ENCODE data around the gene RALGPS1. TPM values are rescaled to one million over a fixed set of nuclear protein-coding genes. Genes with fewer than 3 reads are reported as not detected.

Gene RALGPS1
- total RNA-seq, 6 donors from 2014 or later, result 12.3 to 52.4 (median 17.1) TPM

GRCh38 chr9:126875756-126876510, 38.6 kb upstream of the RALGPS1 start:
- no peak for ATAC-seq (ENCODE audit: low FRiP score in 2 of 2)
- peaks cover 5 to 19% (median 16%) of the 10 kb centered on the region in 4 donors for H3K36me3 ChIP-seq

DNA sequence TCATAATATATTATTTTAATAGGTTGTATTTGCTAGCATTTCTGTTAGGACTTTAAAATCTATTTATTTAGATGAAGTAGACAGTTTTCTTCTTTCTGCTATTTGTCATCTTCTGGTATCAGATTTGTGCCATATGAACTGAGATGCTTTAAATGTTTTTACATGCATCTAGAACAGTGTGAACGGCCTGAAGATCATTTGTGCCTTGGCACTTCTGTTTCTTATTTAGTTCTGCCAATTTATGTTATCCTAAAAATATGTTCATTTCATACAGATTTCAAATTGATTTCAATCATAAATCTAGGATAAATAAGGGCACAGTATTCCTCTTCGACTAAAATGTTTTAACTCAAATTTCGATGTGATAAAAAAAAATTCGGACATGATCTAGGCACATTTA, 38.1 kb upstream of the RALGPS1 start:
- no peaks in the 10 kb centered on the region for H3K27me3 ChIP-seq
- no peak for TF ChIP-seq EP300 (IDR thresholded peaks at IDR 0.05)
- TF ChIP-seq, protein P1, sequence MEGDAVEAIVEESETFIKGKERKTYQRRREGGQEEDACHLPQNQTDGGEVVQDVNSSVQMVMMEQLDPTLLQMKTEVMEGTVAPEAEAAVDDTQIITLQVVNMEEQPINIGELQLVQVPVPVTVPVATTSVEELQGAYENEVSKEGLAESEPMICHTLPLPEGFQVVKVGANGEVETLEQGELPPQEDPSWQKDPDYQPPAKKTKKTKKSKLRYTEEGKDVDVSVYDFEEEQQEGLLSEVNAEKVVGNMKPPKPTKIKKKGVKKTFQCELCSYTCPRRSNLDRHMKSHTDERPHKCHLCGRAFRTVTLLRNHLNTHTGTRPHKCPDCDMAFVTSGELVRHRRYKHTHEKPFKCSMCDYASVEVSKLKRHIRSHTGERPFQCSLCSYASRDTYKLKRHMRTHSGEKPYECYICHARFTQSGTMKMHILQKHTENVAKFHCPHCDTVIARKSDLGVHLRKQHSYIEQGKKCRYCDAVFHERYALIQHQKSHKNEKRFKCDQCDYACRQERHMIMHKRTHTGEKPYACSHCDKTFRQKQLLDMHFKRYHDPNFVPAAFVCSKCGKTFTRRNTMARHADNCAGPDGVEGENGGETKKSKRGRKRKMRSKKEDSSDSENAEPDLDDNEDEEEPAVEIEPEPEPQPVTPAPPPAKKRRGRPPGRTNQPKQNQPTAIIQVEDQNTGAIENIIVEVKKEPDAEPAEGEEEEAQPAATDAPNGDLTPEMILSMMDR (IDR thresholded peaks at IDR 0.05), result no peak
- TF ChIP-seq POLR2A (IDR thresholded peaks at IDR 0.05), result no peak
- TF ChIP-seq POLR2AphosphoS5 (IDR thresholded peaks at IDR 0.05), result no peak
- 83 to 87% methylated on average over 4 of the region's 4 CpGs for WGBS, 2 donors
- peaks cover 0 to 11% (median 1%) of the 10 kb centered on the region in 4 donors for H3K4me1 ChIP-seq
- no peak overlapping the region for H3K4me3 ChIP-seq
- H3K36me3 ChIP-seq, result peaks cover 5 to 25% (median 19%) of the 10 kb centered on the region in 4 donors
- DNase-seq (no peak), ATAC-seq (ENCODE audit: low FRiP score in 2 of 2) (no peak)
- H3K9me3 ChIP-seq, result no peaks in the 10 kb centered on the region
- no peak overlapping the region for H3K27ac ChIP-seq

More at GRCh38 chr9:126875756-126876510, 38.6 kb upstream of the RALGPS1 start:
- no peak for DNase-seq
- H3K27me3 ChIP-seq, result no peaks in the 10 kb centered on the region
- H3K27ac ChIP-seq, result no peak overlapping the region
- H3K4me1 ChIP-seq, result peaks cover 0 to 11% (median 1%) of the 10 kb centered on the region in 4 donors
- H3K4me3 ChIP-seq, result no peak overlapping the region
- TF ChIP-seq POLR2AphosphoS5 (IDR thresholded peaks at IDR 0.05) (no peak), EP300 (IDR thresholded peaks at IDR 0.05) (no peak), POLR2A (IDR thresholded peaks at IDR 0.05) (no peak)
- TF ChIP-seq, protein P1 (IDR thresholded peaks at IDR 0.05), result no peak
- no peaks in the 10 kb centered on the region for H3K9me3 ChIP-seq
- 62 to 77% methylated on average over 4 of the region's 4 CpGs for WGBS, 2 donors

DNA sequence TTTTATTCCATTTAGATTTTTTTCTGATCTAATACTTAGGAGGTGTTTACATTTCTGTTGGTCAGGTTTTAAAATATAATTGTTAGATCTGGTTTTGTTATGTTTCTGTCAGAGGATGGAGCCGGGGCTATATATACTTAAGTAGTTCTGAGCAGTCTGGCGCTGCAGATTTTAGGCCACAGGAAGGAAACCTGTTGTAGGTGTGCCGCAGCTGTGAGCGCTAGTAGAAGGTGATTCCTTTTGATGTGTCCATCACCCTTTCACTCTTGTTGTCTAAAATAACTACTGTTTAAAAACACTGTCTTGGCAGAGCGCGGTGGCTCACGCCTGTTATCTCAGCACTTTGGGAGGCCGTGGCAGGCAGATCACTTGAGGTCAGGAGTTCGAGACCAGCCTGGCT, 37.2 kb upstream of the RALGPS1 start:
- Histone ChIP-seq H3K36me3 (peaks cover 5 to 32% (median 21%) of the 10 kb centered on the region in 4 donors), H3K27ac (no peak overlapping the region), H3K4me1 (peaks cover 0 to 11% (median 1%) of the 10 kb centered on the region in 4 donors), H3K4me3 (no peak overlapping the region), H3K9me3 (no peaks in the 10 kb centered on the region), H3K27me3 (no peaks in the 10 kb centered on the region)
- ATAC-seq (ENCODE audit: low FRiP score in 2 of 2) (no peak), DNase-seq (no peak)
- 84 to 86% methylated on average over 9 of the region's 9 CpGs for WGBS, 2 donors
- no peak for TF ChIP-seq EP300 (IDR thresholded peaks at IDR 0.05)
- TF ChIP-seq POLR2A (IDR thresholded peaks at IDR 0.05), result no peak
- no peak for TF ChIP-seq POLR2AphosphoS5 (IDR thresholded peaks at IDR 0.05)
- TF ChIP-seq, protein P1 (IDR thresholded peaks at IDR 0.05), result no peak

DNA sequence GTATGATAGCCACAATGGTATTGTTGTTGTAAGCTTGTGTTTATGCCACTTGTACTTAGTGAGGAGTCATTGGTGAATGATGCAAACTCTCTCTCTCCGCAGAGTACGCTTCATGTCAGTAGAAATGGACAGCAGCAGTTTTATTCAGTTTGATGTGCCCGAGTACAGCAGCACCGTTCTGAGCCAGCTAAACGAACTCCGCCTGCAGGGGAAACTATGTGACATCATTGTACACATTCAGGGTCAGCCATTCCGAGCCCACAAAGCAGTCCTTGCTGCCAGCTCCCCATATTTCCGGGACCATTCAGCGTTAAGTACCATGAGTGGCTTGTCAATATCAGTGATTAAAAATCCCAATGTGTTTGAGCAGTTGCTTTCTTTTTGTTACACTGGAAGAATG, 35.3 kb upstream of the RALGPS1 start:
- H3K4me1 ChIP-seq, result peaks cover 0 to 15% (median 1%) of the 10 kb centered on the region in 4 donors
- ATAC-seq (ENCODE audit: low FRiP score in 2 of 2) (no peak), DNase-seq (no peak)
- H3K27me3 ChIP-seq, result no peaks in the 10 kb centered on the region
- no peak overlapping the region for H3K4me3 ChIP-seq
- WGBS, 2 donors, result 79 to 83% methylated on average over 9 of the region's 9 CpGs
- H3K36me3 ChIP-seq, result peaks cover 5 to 48% (median 24%) of the 10 kb centered on the region in 4 donors
- no peak for TF ChIP-seq POLR2A (IDR thresholded peaks at IDR 0.05)
- TF ChIP-seq, protein P1 (IDR thresholded peaks at IDR 0.05), result no peak
- TF ChIP-seq POLR2AphosphoS5 (IDR thresholded peaks at IDR 0.05), result no peak
- no peak for TF ChIP-seq EP300 (IDR thresholded peaks at IDR 0.05)
- no peak overlapping the region for H3K27ac ChIP-seq
- H3K9me3 ChIP-seq, result no peaks in the 10 kb centered on the region
